ENCODE results near the gene RBBP8NL. TPM values are rescaled to one million over a fixed set of nuclear protein-coding genes. Genes with fewer than 3 reads are reported as not detected.

The RBBP8NL gene
- total RNA-seq, 1 experiment from 2014 or later, result 6.2 TPM

- H3K4me1 Mint-ChIP-seq (ENCODE audit: low read depth, unreplicated experiment), result no peaks in the 10 kb centered on the region
- H3K27ac Mint-ChIP-seq (ENCODE audit: unreplicated experiment), result no peak overlapping the region
- BruUV-seq (replicated peaks), result no TSS peak
Observed at GRCh38 chr20:62417981-62418708, 9.2 kb downstream of the RBBP8NL start.

GRCh38 chr20:62416651-62417637 lies 10.4 kb downstream of the RBBP8NL start:
- no peak for DNase-seq
- Mint-ChIP-seq H3K4me3 (ENCODE audit: low read depth, unreplicated experiment) (no peak overlapping the region), H3K9me3 (ENCODE audit: low read depth, unreplicated experiment) (peaks cover 2% of the 10 kb centered on the region), H3K27ac (ENCODE audit: unreplicated experiment) (no peak overlapping the region), H3K4me1 (ENCODE audit: low read depth, unreplicated experiment) (no peaks in the 10 kb centered on the region), H3K36me3 (ENCODE audit: insufficient read depth, unreplicated experiment) (peaks cover 6% of the 10 kb centered on the region), H3K27me3 (ENCODE audit: unreplicated experiment) (peaks cover 41% of the 10 kb centered on the region)
- intact Hi-C loops (cut with micrococcal nuclease; ENCODE audit: unreplicated experiment), result no loop called here
- no peak for TF ChIP-seq CTCF (IDR thresholded peaks at IDR 0.05; ENCODE audit: unreplicated experiment)
- no TSS peak for BruUV-seq (replicated peaks)
- CTCF ChIA-PET, result interaction anchor here (0.6 kb wide), 1 partner anchor 454 kb away, joined by 3 read pairs; no protein-coding TSS in a partner anchor

More at GRCh38 chr20:62417981-62418708, 9.2 kb downstream of the RBBP8NL start:
- Mint-ChIP-seq H3K4me3 (ENCODE audit: low read depth, unreplicated experiment) (no peak overlapping the region), H3K36me3 (ENCODE audit: insufficient read depth, unreplicated experiment) (peaks cover 6% of the 10 kb centered on the region), H3K9me3 (ENCODE audit: low read depth, unreplicated experiment) (peaks cover 2% of the 10 kb centered on the region), H3K27me3 (ENCODE audit: unreplicated experiment) (peaks cover 41% of the 10 kb centered on the region)
- TF ChIP-seq CTCF (IDR thresholded peaks at IDR 0.05; ENCODE audit: unreplicated experiment), result no peak
- DNase-seq, result no peak
- intact Hi-C loops (cut with micrococcal nuclease; ENCODE audit: unreplicated experiment), result no loop called here
- CTCF ChIA-PET, result interaction anchor here (0.6 to 2.0 kb wide), 3 partner anchors 9 to 137 kb away, joined by 3 to 8 read pairs (median 3); partner anchors contain the start of gene RBBP8NL

DNA sequence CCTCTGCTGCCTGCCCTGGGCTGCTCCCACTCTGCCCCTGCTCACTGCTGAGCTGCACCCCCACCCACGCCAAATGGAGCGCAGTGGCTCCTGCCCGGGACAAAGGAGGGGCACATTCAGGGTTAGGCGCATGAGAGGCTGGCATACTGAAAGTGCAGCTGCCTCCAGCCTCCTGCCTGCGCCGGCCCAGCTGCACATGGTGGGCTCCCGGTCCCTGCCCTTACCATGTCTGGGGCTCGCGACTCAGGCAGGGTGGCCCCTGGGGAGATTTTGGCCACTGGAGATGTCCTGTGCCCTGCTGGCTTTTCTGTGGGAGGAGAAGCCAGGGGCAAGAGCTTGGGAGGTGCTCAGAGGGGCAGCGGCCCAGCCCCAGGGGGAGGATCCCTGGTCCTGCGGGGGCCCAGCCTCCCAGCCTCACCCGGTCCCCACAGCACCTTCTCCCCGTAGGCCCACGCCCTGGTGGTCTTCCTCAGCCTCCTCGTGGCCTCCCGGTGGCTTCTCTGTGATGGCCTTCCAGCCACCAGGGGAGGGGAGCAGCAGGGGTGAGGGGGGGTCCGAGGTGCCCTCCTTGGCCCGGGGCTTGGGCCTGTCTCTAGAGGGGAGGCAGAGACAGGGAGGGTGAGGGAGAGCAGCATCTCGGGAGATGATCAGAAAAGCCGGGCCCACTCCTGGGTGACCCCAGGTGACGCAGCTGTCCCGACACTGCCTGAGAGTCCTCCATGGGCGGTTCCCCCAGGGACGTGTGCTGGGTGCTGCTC lies 11.8 kb downstream of the RBBP8NL start:
- no peak overlapping the region for H3K27ac Mint-ChIP-seq (ENCODE audit: unreplicated experiment)
- H3K4me3 Mint-ChIP-seq (ENCODE audit: low read depth, unreplicated experiment), result no peak overlapping the region
- H3K27me3 Mint-ChIP-seq (ENCODE audit: unreplicated experiment), result peaks cover 34% of the 10 kb centered on the region
- intact Hi-C loops (cut with micrococcal nuclease; ENCODE audit: unreplicated experiment), result no loop called here
- no peaks in the 10 kb centered on the region for H3K4me1 Mint-ChIP-seq (ENCODE audit: low read depth, unreplicated experiment)
- CTCF ChIA-PET, result interaction anchor here (1.6 kb wide), 1 partner anchor 12 kb away, joined by 6 read pairs; the partner anchor contains the start of gene RBBP8NL
- DNase-seq, result no peak
- H3K36me3 Mint-ChIP-seq (ENCODE audit: insufficient read depth, unreplicated experiment), result no peaks in the 10 kb centered on the region
- no peak for TF ChIP-seq CTCF (IDR thresholded peaks at IDR 0.05; ENCODE audit: unreplicated experiment)
- BruUV-seq (replicated peaks), result no TSS peak
- no peaks in the 10 kb centered on the region for H3K9me3 Mint-ChIP-seq (ENCODE audit: low read depth, unreplicated experiment)

All from Calu3 (cell line).